DND-41 (cell line): Measurements from ENCODE around the gene CERS6.

Experiments
- ATAC-seq: fragments of 200-7000 bp; cut with Tn5 transposase; 3 replicates; pipeline ENCODE4 v1.9.1; 2021; ENCODE audit warnings: low read depth; ENCODE audit not compliant: insufficient read depth
- DNase-seq: peaks from one replicate; pipeline ENCODE4 v3.0.0-alpha.2; 2020
- H2AFZ ChIP-seq: 2 replicates; pipeline ENCODE4 v1.6.0; 2012; ENCODE audit warnings: low read depth, low read length
- H3K27ac ChIP-seq: 2 replicates; pipeline ENCODE4 v1.5.1; 2012; ENCODE audit warnings: low read length, inconsistent platforms
- H3K27me3 ChIP-seq: fragments of 200-600 bp; sonication (generic); 2 replicates; pipeline ENCODE4 v1.6.0; 2012; ENCODE audit warnings: low read length, mild to moderate bottlenecking, inconsistent platforms; ENCODE audit not compliant: insufficient read depth, poor library complexity
- H3K36me3 ChIP-seq: 2 replicates; pipeline ENCODE4 v1.5.1; 2012; ENCODE audit warnings: low read length, inconsistent platforms; ENCODE audit not compliant: insufficient read depth
- H3K4me1 ChIP-seq: 2 replicates; pipeline ENCODE4 v1.5.1; 2012; ENCODE audit warnings: mild to moderate bottlenecking, low read length; ENCODE audit not compliant: insufficient read depth
- H3K4me2 ChIP-seq: 2 replicates; pipeline ENCODE4 v1.6.0; 2012; ENCODE audit warnings: mild to moderate bottlenecking, moderate library complexity, low read length, inconsistent platforms; ENCODE audit not compliant: insufficient read depth
- H3K4me3 ChIP-seq, 2 experiments: fragments of 200-600 bp in 1 of 2; shearing (Covaris generic) in 1 of 2; 2 replicates each; pipeline ENCODE4 v1.5.1; 2012 to 2016; ENCODE audit warnings: inconsistent platforms in 2 of 2, low read length in 2 of 2, mild to moderate bottlenecking in 2 of 2, low read depth in 1 of 2, moderate library complexity in 1 of 2
- H3K79me2 ChIP-seq: 2 replicates; pipeline ENCODE4 v1.6.0; 2012; ENCODE audit warnings: low read length, inconsistent platforms; ENCODE audit not compliant: insufficient read depth
- H3K9ac ChIP-seq: 2 replicates; pipeline ENCODE4 v1.6.0; 2012; ENCODE audit warnings: low read depth, mild to moderate bottlenecking, inconsistent platforms, low read length, moderate library complexity
- H3K9me3 ChIP-seq: 2 replicates; pipeline ENCODE4 v1.5.1; 2012; ENCODE audit warnings: low read length, moderate library complexity, mild to moderate bottlenecking, inconsistent platforms; ENCODE audit not compliant: insufficient read depth, severe bottlenecking
- H4K20me1 ChIP-seq: 2 replicates; pipeline ENCODE4 v1.6.0; 2012; ENCODE audit warnings: low read length; ENCODE audit not compliant: insufficient read depth
- CTCF ChIP-seq: IDR thresholded peaks from 2 replicates; pipeline ENCODE4 v1.5.1; 2012; ENCODE audit warnings: borderline replicate concordance, low read length, moderate library complexity, mild to moderate bottlenecking; ENCODE audit not compliant: poor library complexity, severe bottlenecking; ENCODE audit errors: extremely low read depth
- EZH2 ChIP-seq: IDR thresholded peaks from 3 replicates; pipeline ENCODE4 v1.6.1; 2012; ENCODE audit warnings: borderline replicate concordance, low read depth, mild to moderate bottlenecking, moderate library complexity, low read length, inconsistent platforms; ENCODE audit not compliant: severe bottlenecking

The CERS6 gene

GRCh38 chr2:168726375-168726774 is 270.3 kb downstream of the CERS6 start:
- Histone ChIP-seq H3K4me3 (no peak overlapping the region), H3K36me3 (0 out of 2 replicates have a peak, but pooled peaks cover 4% of the 10 kb centered on the region), H3K9ac (no peak overlapping the region), H3K27me3 (no peaks in the 10 kb centered on the region), H3K27ac (no peak overlapping the region), H3K4me1 (no peaks in the 10 kb centered on the region), H3K4me2 (no peak overlapping the region), H4K20me1 (no peaks in the 10 kb centered on the region), H2AFZ (no peak overlapping the region), H3K79me2 (no peaks in the 10 kb centered on the region), H3K9me3 (no peaks in the 10 kb centered on the region)
- no peak for TF ChIP-seq EZH2
- TF ChIP-seq CTCF = no peak
- DNase-seq (no peak), ATAC-seq (no peak)

DNA sequence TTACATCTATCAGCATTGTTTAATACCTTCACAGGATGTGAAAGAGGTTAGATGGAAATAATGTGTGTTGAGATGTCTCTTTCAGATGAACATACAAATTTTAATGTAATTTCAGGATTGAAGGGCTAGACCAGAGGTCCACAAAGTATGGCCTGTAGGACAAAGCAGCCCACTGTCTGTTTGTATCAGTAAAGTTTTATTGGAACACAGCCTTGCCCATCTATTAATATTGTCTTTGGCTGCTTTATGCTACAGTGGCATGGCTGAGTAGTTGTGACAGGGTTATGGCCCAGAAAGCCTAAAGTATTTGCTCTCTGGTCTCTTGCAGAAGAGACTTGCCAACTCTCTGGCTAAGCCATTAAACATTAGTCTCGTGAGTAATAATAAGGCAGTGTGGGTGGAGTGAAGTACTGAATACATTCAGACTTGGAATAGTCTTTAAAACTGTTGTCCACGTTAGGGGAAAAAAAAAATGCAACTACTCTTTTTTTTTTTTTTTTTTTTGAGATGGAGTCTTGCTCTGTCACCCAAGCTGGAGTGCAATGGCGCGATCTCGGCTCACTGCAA is 271.9 kb downstream of the CERS6 start:
- DNase-seq = no peak
- Histone ChIP-seq H2AFZ (no peak overlapping the region), H3K9me3 (no peaks in the 10 kb centered on the region), H3K4me2 (no peak overlapping the region), H3K9ac (no peak overlapping the region), H3K27me3 (no peaks in the 10 kb centered on the region), H3K36me3 (0 out of 2 replicates have a peak, but pooled peaks cover 4% of the 10 kb centered on the region), H4K20me1 (no peaks in the 10 kb centered on the region), H3K4me3 (no peak overlapping the region), H3K79me2 (no peaks in the 10 kb centered on the region), H3K27ac (no peak overlapping the region), H3K4me1 (no peaks in the 10 kb centered on the region)
- ATAC-seq = no peak
- TF ChIP-seq CTCF (no peak), EZH2 (no peak)

DNA sequence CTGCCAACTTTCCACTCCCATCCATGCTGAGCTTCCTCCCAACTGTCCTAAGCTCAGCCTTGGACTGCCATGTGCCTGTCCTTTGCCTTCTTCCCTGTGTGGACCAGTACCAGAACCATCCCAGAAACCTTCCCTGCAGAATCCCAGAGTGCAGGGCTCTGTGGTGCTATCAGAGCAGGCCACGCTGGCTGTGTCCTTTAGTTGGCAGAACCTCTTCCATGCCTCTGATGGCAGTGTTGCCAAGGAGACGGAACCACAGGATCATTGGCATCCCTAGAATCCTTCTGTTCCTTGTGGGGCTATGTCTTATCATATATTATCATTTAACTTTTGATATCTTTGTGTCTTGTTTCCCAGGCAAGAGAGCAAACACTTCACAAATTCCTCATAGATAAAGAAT is 273.4 kb downstream of the CERS6 start:
- no peaks in the 10 kb centered on the region for H3K79me2 ChIP-seq
- H3K36me3 ChIP-seq = no peaks in the 10 kb centered on the region
- DNase-seq (no peak), ATAC-seq (no peak)
- no peaks in the 10 kb centered on the region for H3K27me3 ChIP-seq
- no peak overlapping the region for H3K27ac ChIP-seq
- no peak overlapping the region for H2AFZ ChIP-seq
- H4K20me1 ChIP-seq = no peaks in the 10 kb centered on the region
- H3K9me3 ChIP-seq = no peaks in the 10 kb centered on the region
- H3K4me1 ChIP-seq = no peaks in the 10 kb centered on the region
- H3K9ac ChIP-seq = no peak overlapping the region
- H3K4me3 ChIP-seq = no peak overlapping the region
- TF ChIP-seq EZH2 (no peak), CTCF (no peak)
- H3K4me2 ChIP-seq = no peak overlapping the region
